ENCODE results near the gene TFPT. TPM values are rescaled to one million over a fixed set of nuclear protein-coding genes. Genes with fewer than 3 reads are reported as not detected.
A peak's percentile ranks its signal among the peaks of the same experiment; 100 is the strongest.
"Not testable (repeated sequence)": the region's sequence is repeated elsewhere in the genome, so short reads cannot be mapped to it uniquely, and the experiment has no call there.

Gene TFPT
- total RNA-seq, 1 donor from 2014 or later: 31.1 TPM

DNA sequence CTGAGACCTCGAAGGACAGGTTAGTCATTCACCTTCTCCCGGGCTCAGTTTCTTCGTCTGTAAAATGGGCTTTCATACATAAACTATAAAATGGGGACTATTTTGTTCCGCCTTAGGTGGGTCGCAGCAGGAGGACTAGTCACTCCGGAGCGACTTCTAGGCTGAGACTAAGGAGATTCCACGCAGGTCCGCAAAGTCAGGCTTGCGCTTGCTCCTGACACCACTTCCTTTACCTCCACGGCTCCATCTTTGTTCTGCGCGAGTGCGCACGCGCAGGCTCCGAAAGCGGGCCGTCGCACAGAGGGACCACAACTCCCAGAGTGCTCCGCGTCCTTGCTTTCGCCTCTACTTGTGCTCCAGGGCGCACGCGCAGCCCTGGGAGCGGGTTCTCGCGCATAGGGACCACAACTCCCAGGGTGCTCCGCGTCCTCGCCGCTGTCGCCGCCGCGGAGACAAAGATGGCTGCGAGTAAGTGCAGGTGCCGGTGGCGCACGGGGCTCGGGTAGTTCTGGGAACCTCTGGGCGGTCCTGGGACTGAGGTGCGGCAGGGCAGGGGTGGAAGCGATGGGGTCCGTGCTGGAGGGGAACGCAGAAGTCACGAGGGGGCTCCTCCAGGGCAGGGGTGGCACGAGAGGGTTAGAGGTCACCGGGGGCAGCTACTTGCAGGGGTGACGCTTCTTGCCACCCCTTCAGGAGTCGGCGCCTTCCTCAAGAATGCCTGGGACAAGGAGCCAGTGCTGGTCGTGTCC lies 12.9 kb downstream of the TFPT start, which contains the start of gene NDUFA3:
Gene NDUFA3, plus strand, starts transcription at position 435 of the 749 bp plus-strand sequence. Its CDS starts 24 bp downstream, at position 459.
- Mint-ChIP-seq H3K36me3 (ENCODE audit: low read depth) (peaks cover 10% of the 10 kb centered on the region), H3K27ac (peak within 1 kb of the TSS; percentile 87), H3K4me1 (ENCODE audit: low read depth) (peaks cover 17% of the 10 kb centered on the region), H3K27me3 (ENCODE audit: insufficient read depth) (no peaks in the 10 kb centered on the region), H3K4me3 (peak within 1 kb of the TSS; percentile 99), H3K9me3 (no peaks in the 10 kb centered on the region)
- intact Hi-C loops (cut with micrococcal nuclease): loop anchor here (1.0 to 5.0 kb wide), 7 partner anchors 13 to 582 kb away; partner anchors contain the start of genes CNOT3, LENG1, LENG8 and MYADM
- peak; percentile 98 for DNase-seq (ENCODE audit: low spot score)

DNA sequence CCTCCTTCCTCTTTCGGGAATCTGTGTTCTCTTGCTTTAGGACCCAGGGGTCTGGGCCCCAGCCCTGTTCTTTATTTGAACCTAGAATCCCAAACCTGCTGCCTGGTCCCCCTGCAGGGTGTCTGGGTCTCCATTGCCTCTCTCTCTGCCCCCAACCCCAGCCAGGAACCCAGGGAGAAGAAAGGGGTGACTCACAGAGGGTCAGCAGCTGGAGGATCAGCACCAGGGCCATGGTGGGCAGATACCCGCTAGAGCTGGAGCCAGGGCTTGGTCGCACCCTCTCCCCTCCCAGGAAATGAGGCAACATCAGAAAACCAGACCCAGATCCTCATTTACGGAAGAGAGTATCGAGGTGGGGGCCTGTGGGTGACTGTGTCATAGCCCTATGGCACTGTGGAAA lies 14.9 kb downstream of the TFPT start, which contains the start of gene OSCAR:
Gene OSCAR, minus strand, starts transcription at position 243 of the 400 bp plus-strand sequence. Its CDS starts 11 bp downstream, at position 232.
- H3K4me3 Mint-ChIP-seq: peak within 1 kb of the TSS; percentile 43
- peaks cover 2% of the 10 kb centered on the region for H3K27me3 Mint-ChIP-seq (ENCODE audit: insufficient read depth)
- intact Hi-C loops (cut with micrococcal nuclease): loop anchor here (5.0 kb wide), 1 partner anchor 233 kb away; the partner anchor contains the start of gene MYADM
- no peak for DNase-seq (ENCODE audit: low spot score)
- no peaks in the 10 kb centered on the region for H3K36me3 Mint-ChIP-seq (ENCODE audit: low read depth)
- peaks cover 24% of the 10 kb centered on the region for H3K4me1 Mint-ChIP-seq (ENCODE audit: low read depth)
- H3K9me3 Mint-ChIP-seq: no peaks in the 10 kb centered on the region
- peak within 1 kb of the TSS; percentile 59 for H3K27ac Mint-ChIP-seq

DNA sequence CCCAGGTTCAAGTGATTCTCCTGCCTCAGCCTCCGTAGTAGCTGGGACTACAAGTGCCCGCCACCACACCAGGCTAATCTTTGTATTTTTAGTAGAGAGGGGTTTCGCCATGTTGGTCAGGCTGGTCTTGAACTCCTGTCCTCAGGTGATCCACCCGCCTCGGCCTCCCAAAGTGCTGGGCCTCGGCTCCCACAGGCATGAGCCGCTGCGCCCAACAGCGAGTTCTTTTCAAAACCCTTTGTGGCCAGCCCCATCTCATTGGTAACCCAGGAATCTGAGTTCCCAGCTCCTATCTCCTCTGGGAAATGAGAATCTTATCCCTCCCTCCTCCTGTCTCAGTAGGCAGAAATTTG lies 15.6 kb downstream of the TFPT start:
- H3K4me3 Mint-ChIP-seq; H3K36me3 Mint-ChIP-seq (ENCODE audit: low read depth); H3K27me3 Mint-ChIP-seq (ENCODE audit: insufficient read depth); DNase-seq (ENCODE audit: low spot score); H3K9me3 Mint-ChIP-seq; H3K27ac Mint-ChIP-seq: not testable (repeated sequence)
- H3K4me1 Mint-ChIP-seq (ENCODE audit: low read depth): peaks cover 24% of the 10 kb centered on the region
- intact Hi-C loops (cut with micrococcal nuclease): loop anchor here (5.0 kb wide), 1 partner anchor 233 kb away; the partner anchor contains the start of gene MYADM

DNA sequence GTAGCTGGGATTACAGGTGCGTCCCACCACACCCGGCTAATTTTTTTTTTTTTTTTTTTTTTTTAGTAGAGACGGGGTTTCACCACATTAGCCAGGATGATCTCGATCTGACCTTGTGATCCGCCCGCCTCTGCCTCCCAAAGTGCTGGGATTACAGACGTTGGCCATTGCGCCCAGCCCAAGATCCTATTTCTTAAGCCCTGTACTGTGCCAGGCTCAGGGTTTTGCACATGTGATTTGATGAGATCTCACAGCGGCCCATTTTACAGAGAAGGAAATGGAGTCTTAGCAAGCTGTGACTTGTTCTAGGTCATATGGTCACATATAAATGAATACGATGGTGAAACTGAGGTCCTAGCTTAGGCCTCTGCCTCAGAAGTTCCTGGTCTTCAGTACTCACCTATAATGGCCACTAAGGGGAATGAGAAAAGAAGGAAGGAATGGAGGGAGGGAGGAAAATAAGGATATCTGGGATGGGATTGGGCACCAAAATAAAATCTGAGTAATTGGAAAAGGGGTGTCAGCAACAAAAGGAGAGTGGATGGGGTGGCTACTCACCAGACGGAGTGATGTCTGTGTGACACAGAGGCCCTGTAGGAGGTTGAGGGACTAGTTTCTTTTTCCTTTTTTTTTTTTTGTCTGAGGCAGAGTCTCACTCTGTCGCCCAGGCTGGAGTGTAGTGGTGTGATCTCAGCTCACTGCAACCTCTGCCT lies 16.1 kb downstream of the TFPT start:
- intact Hi-C loops (cut with micrococcal nuclease): no loop called here
- Mint-ChIP-seq H3K9me3 (no peaks in the 10 kb centered on the region), H3K36me3 (ENCODE audit: low read depth) (no peaks in the 10 kb centered on the region), H3K4me3 (no peak overlapping the region), H3K27ac (no peak overlapping the region), H3K27me3 (ENCODE audit: insufficient read depth) (peaks cover 2% of the 10 kb centered on the region), H3K4me1 (ENCODE audit: low read depth) (peaks cover 24% of the 10 kb centered on the region)
- no peak for DNase-seq (ENCODE audit: low spot score)

DNA sequence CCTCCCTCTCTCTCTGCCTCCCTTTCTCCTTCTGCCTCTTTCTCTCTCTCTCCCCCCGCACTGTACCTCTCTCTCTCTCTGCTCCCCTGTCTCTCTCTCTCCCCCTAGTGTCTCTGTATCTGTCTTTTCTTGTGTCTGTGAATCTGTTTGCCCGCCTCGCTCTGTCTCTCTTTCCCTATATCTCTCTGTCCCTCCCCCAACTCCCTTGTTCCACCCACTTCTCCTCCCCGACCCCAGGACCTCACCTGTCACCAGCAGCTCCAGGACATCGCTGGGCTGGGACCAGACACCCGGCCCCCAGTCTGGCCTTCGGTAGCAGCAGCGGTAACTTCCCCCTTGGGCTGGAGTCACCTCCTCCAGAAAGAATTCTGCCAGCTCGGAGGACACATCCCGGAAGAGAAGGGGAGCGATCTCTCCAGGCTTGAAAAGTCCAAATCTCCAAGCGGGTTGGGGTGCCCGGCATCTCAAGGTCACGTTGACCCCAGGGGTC lies 18.8 kb downstream of the TFPT start:
- intact Hi-C loops (cut with micrococcal nuclease): no loop called here
- no peaks in the 10 kb centered on the region for H3K9me3 Mint-ChIP-seq
- no peak for DNase-seq (ENCODE audit: low spot score)

DNA sequence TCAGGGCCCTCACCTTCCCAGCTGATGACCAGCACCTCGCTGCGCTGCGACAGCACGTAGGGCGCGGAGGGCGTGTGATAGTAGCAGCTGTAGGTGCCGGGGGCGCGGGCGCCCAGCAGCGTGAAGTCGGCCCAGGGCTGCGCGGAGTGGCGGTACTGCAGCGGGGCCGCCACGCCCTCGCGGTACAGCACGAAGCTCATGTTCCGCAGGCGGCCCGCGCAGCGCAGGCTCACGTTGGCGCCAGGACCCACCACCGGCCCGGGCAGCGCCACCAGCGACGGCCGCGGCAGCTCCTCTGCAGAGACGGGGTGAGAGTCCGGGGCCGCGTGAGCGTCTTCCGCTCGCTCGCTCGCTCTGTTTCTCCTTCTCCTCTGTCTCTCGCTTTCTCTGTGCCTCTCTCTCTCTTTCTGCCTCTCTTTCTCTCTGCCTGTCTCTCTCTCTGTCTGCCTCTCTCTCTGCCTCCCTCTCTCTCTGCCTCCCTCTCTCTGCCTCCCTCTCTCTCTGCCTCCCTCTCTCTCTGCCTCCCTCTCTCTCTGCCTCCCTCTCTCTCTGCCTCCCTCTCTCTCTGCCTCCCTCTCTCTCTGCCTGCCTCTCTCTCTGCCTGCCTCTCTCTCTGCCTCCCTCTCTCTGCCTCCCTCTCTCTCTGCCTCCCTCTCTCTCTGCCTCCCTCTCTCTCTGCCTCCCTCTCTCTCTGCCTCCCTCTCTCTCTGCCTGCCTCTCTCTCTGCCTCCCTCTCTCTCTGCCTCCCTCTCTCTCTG lies 19.4 kb downstream of the TFPT start:
- intact Hi-C loops (cut with micrococcal nuclease); H3K4me1 Mint-ChIP-seq (ENCODE audit: low read depth); H3K9me3 Mint-ChIP-seq; DNase-seq (ENCODE audit: low spot score); H3K36me3 Mint-ChIP-seq (ENCODE audit: low read depth); H3K27me3 Mint-ChIP-seq (ENCODE audit: insufficient read depth): not testable (repeated sequence)
- H3K27ac Mint-ChIP-seq: peak overlapping the region; percentile 52
- peak overlapping the region; percentile 54 for H3K4me3 Mint-ChIP-seq

More for the DNA sequence above, 18.8 kb downstream of the TFPT start:
- Mint-ChIP-seq H3K4me3 (peak overlapping the region; percentile 50), H3K27ac (peak overlapping the region; percentile 52), H3K4me1 (ENCODE audit: low read depth) (peaks cover 12% of the 10 kb centered on the region), H3K36me3 (ENCODE audit: low read depth) (peaks cover 2% of the 10 kb centered on the region), H3K27me3 (ENCODE audit: insufficient read depth) (peaks cover 2% of the 10 kb centered on the region)

DNA sequence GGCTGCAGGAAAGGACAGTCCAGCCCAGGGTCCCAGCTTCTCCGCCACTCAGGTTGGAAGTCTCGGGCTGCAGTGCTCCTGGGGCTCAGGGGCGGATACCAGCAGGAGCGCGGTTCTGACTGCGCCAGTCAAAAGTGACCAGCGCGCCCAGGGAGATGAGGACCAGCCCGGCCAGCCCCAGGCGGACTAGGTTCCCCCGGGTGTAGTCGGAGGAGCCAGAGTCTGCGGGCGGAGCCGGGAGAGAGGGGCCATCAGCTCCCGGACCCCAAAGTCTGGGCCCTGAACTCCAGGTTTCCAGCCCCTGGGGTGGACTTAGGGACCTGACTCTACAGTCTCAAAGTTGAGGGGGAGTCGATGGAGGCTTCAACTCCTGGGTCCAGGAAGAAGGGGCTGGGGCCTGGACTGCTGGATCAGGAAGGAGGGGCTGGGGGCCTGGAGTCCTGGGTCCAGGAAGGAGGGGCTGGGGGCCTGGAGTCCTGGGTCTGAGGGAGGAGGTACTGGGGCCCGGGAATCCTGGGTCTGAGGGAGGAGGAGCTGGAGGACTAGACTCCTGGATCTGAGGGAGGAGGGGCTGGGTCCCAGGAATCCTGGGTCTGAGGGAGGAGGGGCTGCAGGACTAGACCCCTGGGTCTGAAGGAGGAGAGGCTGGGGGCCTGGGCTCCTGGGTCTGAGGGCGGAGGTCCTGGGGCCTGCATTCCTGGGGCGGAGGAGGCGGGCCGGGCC lies 20.2 kb downstream of the TFPT start:
- no peak for DNase-seq (ENCODE audit: low spot score)
- H3K4me3 Mint-ChIP-seq: no peak overlapping the region
- H3K27me3 Mint-ChIP-seq (ENCODE audit: insufficient read depth): peaks cover 2% of the 10 kb centered on the region
- H3K36me3 Mint-ChIP-seq (ENCODE audit: low read depth): peaks cover 2% of the 10 kb centered on the region
- intact Hi-C loops (cut with micrococcal nuclease): no loop called here
- H3K4me1 Mint-ChIP-seq (ENCODE audit: low read depth): peaks cover 7% of the 10 kb centered on the region
- no peak overlapping the region for H3K27ac Mint-ChIP-seq
- H3K9me3 Mint-ChIP-seq: no peaks in the 10 kb centered on the region

DNA sequence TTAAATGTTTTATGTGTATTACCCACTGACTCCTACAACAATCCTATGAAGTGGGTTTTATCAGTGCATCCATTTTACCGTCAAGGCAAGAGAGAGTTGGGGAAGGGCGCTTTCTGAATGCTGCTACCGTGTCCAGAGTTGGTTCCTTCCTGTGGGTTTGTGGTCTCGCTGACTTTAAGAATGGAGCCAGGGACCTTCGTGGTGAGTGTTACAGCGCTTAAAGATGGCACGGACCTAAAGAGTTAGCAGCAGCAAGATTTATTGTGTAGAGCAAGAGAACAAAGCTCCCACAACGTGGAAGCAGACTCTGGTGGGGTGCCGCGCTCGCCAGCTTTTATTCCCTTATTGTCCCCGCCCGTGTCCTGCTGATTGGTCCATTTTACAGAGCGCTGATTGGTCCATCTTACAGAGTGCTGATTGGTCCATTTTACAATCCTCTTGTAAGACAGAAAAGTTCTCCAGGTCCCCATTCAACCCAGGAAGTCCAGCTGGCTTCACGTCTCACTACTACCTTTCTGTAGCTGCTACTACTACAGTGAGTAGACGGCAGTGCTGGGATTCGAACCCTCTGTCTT lies 20.9 kb downstream of the TFPT start:
- H3K4me3 Mint-ChIP-seq: no peak overlapping the region
- no peak for DNase-seq (ENCODE audit: low spot score)
- H3K9me3 Mint-ChIP-seq: no peaks in the 10 kb centered on the region
- peaks cover 2% of the 10 kb centered on the region for H3K27me3 Mint-ChIP-seq (ENCODE audit: insufficient read depth)
- intact Hi-C loops (cut with micrococcal nuclease): no loop called here
- H3K4me1 Mint-ChIP-seq (ENCODE audit: low read depth): peaks cover 7% of the 10 kb centered on the region
- H3K36me3 Mint-ChIP-seq (ENCODE audit: low read depth): peaks cover 2% of the 10 kb centered on the region
- no peak overlapping the region for H3K27ac Mint-ChIP-seq

DNA sequence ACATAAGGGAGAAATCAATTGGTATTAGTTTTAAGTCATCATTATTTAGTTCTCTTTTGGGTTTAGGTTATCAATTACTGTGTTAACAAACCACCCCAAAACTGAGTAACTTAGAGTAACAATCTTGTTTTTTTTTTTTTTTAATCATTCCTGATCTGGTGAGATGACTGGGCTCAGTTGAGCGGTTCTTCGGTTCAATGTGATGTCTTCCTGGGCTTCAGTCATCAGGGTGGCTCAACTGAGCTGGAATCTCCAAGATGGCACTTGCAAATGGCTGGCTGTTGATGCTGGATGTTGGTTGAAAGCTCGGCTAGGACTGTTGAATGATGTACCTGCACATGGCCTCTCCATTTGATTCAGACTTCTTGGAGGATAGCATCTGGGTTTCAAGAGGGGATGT lies 31.0 kb downstream of the TFPT start:
- Mint-ChIP-seq H3K27ac (peak overlapping the region; percentile 18), H3K9me3 (peaks cover 9% of the 10 kb centered on the region), H3K4me1 (ENCODE audit: low read depth) (no peaks in the 10 kb centered on the region), H3K4me3 (no peak overlapping the region), H3K27me3 (ENCODE audit: insufficient read depth) (peaks cover 2% of the 10 kb centered on the region), H3K36me3 (ENCODE audit: low read depth) (no peaks in the 10 kb centered on the region)
- no peak for DNase-seq (ENCODE audit: low spot score)
- intact Hi-C loops (cut with micrococcal nuclease): no loop called here

DNA sequence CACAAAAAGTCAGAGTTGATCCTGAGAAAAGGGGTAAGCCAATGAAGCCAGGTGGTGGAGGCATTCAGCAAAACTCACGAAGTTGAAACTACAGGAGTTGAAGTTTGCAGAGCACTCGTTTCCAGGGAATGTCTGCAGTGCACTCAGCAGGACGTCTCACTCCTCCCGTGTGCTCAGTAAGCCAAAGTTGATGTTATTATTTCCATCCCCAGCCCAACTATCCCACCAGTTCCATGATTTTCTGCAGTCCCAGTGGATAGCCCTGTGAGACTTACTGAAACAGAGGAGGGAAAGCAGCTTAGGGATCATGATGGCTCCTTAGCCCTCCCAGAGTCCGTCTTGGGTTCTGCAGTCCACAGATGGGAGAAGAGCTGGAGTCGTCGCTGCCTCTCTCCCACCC lies 34.4 kb downstream of the TFPT start, which contains the start of gene TARM1:
Gene TARM1, minus strand, starts transcription at position 334 of the 400 bp plus-strand sequence. Its CDS starts 25 bp downstream, at position 309.
- DNase-seq (ENCODE audit: low spot score): no peak
- Mint-ChIP-seq H3K4me3 (no peak within 1 kb of the TSS), H3K36me3 (ENCODE audit: low read depth) (no peaks in the 10 kb centered on the region), H3K9me3 (peaks cover 9% of the 10 kb centered on the region), H3K4me1 (ENCODE audit: low read depth) (no peaks in the 10 kb centered on the region), H3K27ac (no peak within 1 kb of the TSS), H3K27me3 (ENCODE audit: insufficient read depth) (no peaks in the 10 kb centered on the region)
- intact Hi-C loops (cut with micrococcal nuclease): no loop called here

DNA sequence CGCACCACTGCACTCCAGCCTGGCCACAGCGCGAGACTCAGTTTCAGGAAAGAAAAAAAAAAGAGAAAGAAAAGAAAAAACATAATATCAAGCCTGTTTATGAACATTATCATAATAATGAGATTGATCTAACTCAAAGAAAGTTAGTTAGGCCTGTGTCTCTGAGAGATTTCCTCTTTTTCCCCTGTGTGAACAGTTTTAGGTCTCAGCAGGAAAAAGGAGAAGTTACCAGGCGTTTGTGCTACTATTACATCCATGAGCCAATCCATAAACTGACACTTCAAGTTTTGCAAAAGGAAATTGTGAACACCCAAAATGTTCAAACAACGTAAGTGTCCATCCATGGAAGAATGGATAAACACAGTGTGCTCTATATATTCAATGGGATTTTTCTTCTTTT lies 38.1 kb downstream of the TFPT start:
- Mint-ChIP-seq H3K4me1 (ENCODE audit: low read depth) (no peaks in the 10 kb centered on the region), H3K4me3 (no peak overlapping the region), H3K36me3 (ENCODE audit: low read depth) (no peaks in the 10 kb centered on the region), H3K27me3 (ENCODE audit: insufficient read depth) (no peaks in the 10 kb centered on the region), H3K27ac (no peak overlapping the region), H3K9me3 (peaks cover 4% of the 10 kb centered on the region)
- no peak for DNase-seq (ENCODE audit: low spot score)
- intact Hi-C loops (cut with micrococcal nuclease): no loop called here

DNA sequence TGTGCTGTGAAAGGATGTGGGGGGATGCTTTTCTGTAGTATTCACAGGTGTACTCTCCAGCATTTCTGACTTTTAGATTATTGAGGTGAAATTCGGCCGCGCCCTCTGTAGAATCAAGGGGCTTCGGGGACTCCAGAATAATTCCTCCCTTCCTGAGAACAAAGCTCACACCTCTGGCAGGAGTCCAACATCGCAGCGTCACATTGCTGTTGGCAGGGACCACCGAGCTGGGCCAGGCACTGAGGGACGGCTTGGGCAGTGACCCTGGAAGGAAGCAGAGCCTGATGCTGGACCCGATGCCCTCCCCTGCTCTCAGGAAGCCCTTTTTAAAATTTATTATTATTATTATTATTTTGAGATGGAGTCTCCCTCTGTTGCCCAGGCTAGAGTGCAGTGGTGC lies 40.6 kb downstream of the TFPT start:
- Mint-ChIP-seq H3K27me3 (ENCODE audit: insufficient read depth) (no peaks in the 10 kb centered on the region), H3K4me3 (no peak overlapping the region), H3K27ac (no peak overlapping the region), H3K9me3 (no peaks in the 10 kb centered on the region), H3K4me1 (ENCODE audit: low read depth) (no peaks in the 10 kb centered on the region), H3K36me3 (ENCODE audit: low read depth) (no peaks in the 10 kb centered on the region)
- DNase-seq (ENCODE audit: low spot score): no peak
- intact Hi-C loops (cut with micrococcal nuclease): no loop called here

All from activated T-helper 1 cell treated with anti-CD3 and anti-CD28 coated beads, Interleukin-12 subunit alpha, Interleukin-12 subunit beta, Interleukin-2, Interleukin-4 antibody, amounts not matched to agents 30 ng/mL and 10 ng/mL and 1 ng/mL, durations not matched to agents 14 hours and 24 hours and 36 hours (primary cell).